WTC11 (cell line): ENCODE data around the gene SEMA6C. TPM values are rescaled to one million over a fixed set of nuclear protein-coding genes. Genes with fewer than 3 reads are reported as not detected.
A peak's percentile ranks its signal among the peaks of the same experiment; 100 is the strongest.

Source experiments
- ATAC-seq: fragments of 200-7000 bp; cut with Tn5 transposase; 2 replicates; pipeline ENCODE4 v1.10.0; 2021; ENCODE audit warnings: mild to moderate bottlenecking, moderate library complexity
- CTCF ChIA-PET: fragments of 300-600 bp; sonication (Branson Sonifier 250); formaldehyde crosslinking; loops from one replicate; lab custom pipeline; 2021; ENCODE audit warnings: antibody characterized with exemption; lab: Charles Lee
- POLR2A ChIA-PET: fragments of 350-600 bp; sonication (Branson Sonifier 250); formaldehyde crosslinking; loops from one replicate; lab custom pipeline; 2021; ENCODE audit warnings: antibody characterized with exemption; lab: Charles Lee
- DNase-seq: peaks from one replicate; pipeline ENCODE4 v3.0.0; 2021; ENCODE audit warnings: low spot score
- H3K27ac Mint-ChIP-seq: 2 replicates; pipeline ENCODE4 v1.8.0; 2021; ENCODE audit warnings: mixed read lengths
- H3K27me3 Mint-ChIP-seq: 2 replicates; pipeline ENCODE4 v1.8.0; 2021; ENCODE audit warnings: low read depth, mild to moderate bottlenecking, moderate library complexity, mixed read lengths
- H3K36me3 Mint-ChIP-seq: 2 replicates; pipeline ENCODE4 v1.8.0; 2021; ENCODE audit warnings: mixed read lengths
- H3K4me1 Mint-ChIP-seq: 2 replicates; pipeline ENCODE4 v1.8.0; 2022; ENCODE audit warnings: mixed read lengths
- H3K4me3 Mint-ChIP-seq: 2 replicates; pipeline ENCODE4 v1.8.0; 2021; ENCODE audit warnings: mild to moderate bottlenecking, moderate library complexity, mixed read lengths
- H3K9me3 Mint-ChIP-seq: 2 replicates; pipeline ENCODE4 v1.8.0; 2021; ENCODE audit warnings: mixed read lengths
- CDX4 ChIP-seq: fragments of 250-450 bp; sonication (Bioruptor Pico); IDR thresholded peaks from 2 replicates; pipeline ENCODE4 v1.9.0; 2021; ENCODE audit warnings: moderate library complexity, mild to moderate bottlenecking, inconsistent platforms, borderline replicate concordance
- CREB1 ChIP-seq: sonication (generic); formaldehyde crosslinking; IDR thresholded peaks from 2 replicates; pipeline ENCODE4 v1.8.0; 2023; ENCODE audit warnings: mild to moderate bottlenecking, missing genetic modification reagents
- CTCF ChIP-seq: fragments of 200-600 bp; IDR thresholded peaks from 2 replicates; pipeline ENCODE4 v1.8.0; 2022; ENCODE audit warnings: antibody characterized with exemption
- EMX1 ChIP-seq: fragments of 250-450 bp; sonication (Bioruptor Pico); IDR thresholded peaks from 2 replicates; pipeline ENCODE4 v1.8.0; 2021; ENCODE audit warnings: mild to moderate bottlenecking
- FOXJ3 ChIP-seq: sonication (generic); formaldehyde crosslinking; IDR thresholded peaks from 2 replicates; pipeline ENCODE4 v1.9.0; 2021; ENCODE audit warnings: missing genetic modification reagents, mild to moderate bottlenecking, borderline replicate concordance
- FOXP1 ChIP-seq: sonication (generic); formaldehyde crosslinking; IDR thresholded peaks from 2 replicates; pipeline ENCODE4 v1.8.0; 2022; ENCODE audit warnings: missing genetic modification reagents, mild to moderate bottlenecking, moderate library complexity, borderline replicate concordance
- GABPB1 ChIP-seq: sonication (generic); formaldehyde crosslinking; IDR thresholded peaks from 2 replicates; pipeline ENCODE4 v1.8.1; 2023; ENCODE audit warnings: mild to moderate bottlenecking, missing genetic modification reagents
- GRHL2 ChIP-seq: fragments of 250-450 bp; sonication (Bioruptor Pico); IDR thresholded peaks from 2 replicates; pipeline ENCODE4 v1.8.0; 2022; ENCODE audit warnings: mild to moderate bottlenecking, moderate library complexity; ENCODE audit not compliant: insufficient replicate concordance, severe bottlenecking
- HMGA2 ChIP-seq: fragments of 250-450 bp; sonication (Bioruptor Pico); IDR thresholded peaks from 2 replicates; pipeline ENCODE4 v1.4.0; 2021; ENCODE audit warnings: mild to moderate bottlenecking, moderate library complexity
- HMGXB4 ChIP-seq: sonication (generic); formaldehyde crosslinking; IDR thresholded peaks from 2 replicates; pipeline ENCODE4 v1.8.1; 2023; ENCODE audit warnings: mild to moderate bottlenecking, moderate library complexity, missing genetic modification reagents
- IRF2 ChIP-seq: sonication (generic); formaldehyde crosslinking; IDR thresholded peaks from 2 replicates; pipeline ENCODE4 v1.8.0; 2022; ENCODE audit warnings: low read depth, missing genetic modification reagents, borderline replicate concordance
- MAX ChIP-seq: sonication (generic); formaldehyde crosslinking; IDR thresholded peaks from 2 replicates; pipeline ENCODE4 v1.8.0; 2022; ENCODE audit warnings: mild to moderate bottlenecking, missing genetic modification reagents
- MYBL2 ChIP-seq: sonication (generic); formaldehyde crosslinking; IDR thresholded peaks from 2 replicates; pipeline ENCODE4 v1.8.1; 2023; ENCODE audit warnings: mild to moderate bottlenecking, moderate library complexity, missing genetic modification reagents
- NR3C1 ChIP-seq: sonication (generic); formaldehyde crosslinking; conservative IDR thresholded peaks from 2 replicates; pipeline ENCODE4 v1.8.1; 2023; ENCODE audit warnings: low read depth, mild to moderate bottlenecking, missing genetic modification reagents
- PRRX2 ChIP-seq: fragments of 250-450 bp; sonication (Bioruptor Pico); IDR thresholded peaks from 2 replicates; pipeline ENCODE4 v1.8.0; 2021; ENCODE audit warnings: mild to moderate bottlenecking
- RELA ChIP-seq: sonication (generic); formaldehyde crosslinking; IDR thresholded peaks from 2 replicates; pipeline ENCODE4 v1.8.1; 2022; ENCODE audit warnings: missing genetic modification reagents, mild to moderate bottlenecking, borderline replicate concordance
- RORB ChIP-seq: fragments of 250-450 bp; sonication (Bioruptor Pico); IDR thresholded peaks from 2 replicates; pipeline ENCODE4 v1.9.0; 2021; ENCODE audit warnings: mild to moderate bottlenecking
- ZNF232 ChIP-seq: sonication (generic); formaldehyde crosslinking; IDR thresholded peaks from 2 replicates; pipeline ENCODE4 v1.8.0; 2022; ENCODE audit warnings: mild to moderate bottlenecking, missing genetic modification reagents
- ZNF263 ChIP-seq: sonication (generic); formaldehyde crosslinking; IDR thresholded peaks from 2 replicates; pipeline ENCODE4 v1.8.1; 2022; ENCODE audit warnings: low read depth, mild to moderate bottlenecking, moderate library complexity, missing genetic modification reagents
- ZNF281 ChIP-seq: sonication (generic); formaldehyde crosslinking; IDR thresholded peaks from 2 replicates; pipeline ENCODE4 v1.8.0; 2023; ENCODE audit warnings: mild to moderate bottlenecking, missing genetic modification reagents
- total RNA-seq: library from RNA; stranded (reverse); gene quantifications from 3 replicates; pipeline ENCODE4 v1.2.3, GENCODE V29; 2021

The SEMA6C gene
- total RNA-seq, 1 experiment from 2014 or later = 21.0 TPM

- DNase-seq (no peak), ATAC-seq (no peak)
- peaks cover 58% of the 10 kb centered on the region for H3K36me3 Mint-ChIP-seq
- no peaks in the 10 kb centered on the region for H3K9me3 Mint-ChIP-seq
- POLR2A ChIA-PET = interaction anchor here (0.7 kb wide), 1 partner anchor 16 kb away, joined by 3 read pairs; no protein-coding TSS in a partner anchor
- H3K27me3 Mint-ChIP-seq = no peaks in the 10 kb centered on the region
- TF ChIP-seq IRF2 (CRISPR knock-in tag) = no peak
- peaks cover 9% of the 10 kb centered on the region for H3K4me1 Mint-ChIP-seq
- H3K4me3 Mint-ChIP-seq = no peak overlapping the region
- CTCF ChIA-PET = no interaction called here
- no peak overlapping the region for H3K27ac Mint-ChIP-seq
Observed at GRCh38 chr1:151184211-151184610, 37.8 kb upstream of the SEMA6C start.

GRCh38 chr1:151176514-151177045, 30.1 kb upstream of the SEMA6C start:
- Mint-ChIP-seq H3K9me3 (no peaks in the 10 kb centered on the region), H3K27ac (no peak overlapping the region), H3K36me3 (peaks cover 48% of the 10 kb centered on the region), H3K4me3 (no peak overlapping the region), H3K4me1 (no peaks in the 10 kb centered on the region), H3K27me3 (no peaks in the 10 kb centered on the region)
- DNase-seq = no peak
- ATAC-seq = no peak
- no peak for TF ChIP-seq RELA (CRISPR knock-in tag)
- no peak for TF ChIP-seq GRHL2 (CRISPR knock-in tag)
- no peak for TF ChIP-seq HMGA2 (CRISPR knock-in tag)
- no peak for TF ChIP-seq FOXJ3 (CRISPR knock-in tag)
- no peak for TF ChIP-seq ZNF232 (CRISPR knock-in tag)
- no peak for TF ChIP-seq PRRX2 (CRISPR knock-in tag)
- TF ChIP-seq NR3C1 (CRISPR knock-in tag) = no peak
- TF ChIP-seq CDX4 (CRISPR knock-in tag) = no peak
- no peak for TF ChIP-seq GABPB1
- no peak for TF ChIP-seq FOXP1 (CRISPR knock-in tag)
- no peak for TF ChIP-seq ZNF263 (CRISPR knock-in tag)
- TF ChIP-seq EMX1 (CRISPR knock-in tag) = no peak
- TF ChIP-seq MAX (CRISPR knock-in tag) = no peak
- ChIA-PET POLR2A (no interaction called here), CTCF (interaction anchor here (0.7 to 1.9 kb wide), 5 partner anchors 10 to 124 kb away, joined by 3 to 8 read pairs (median 6); partner anchors contain the start of genes LYSMD1, SCNM1 and VPS72)

GRCh38 chr1:151175863-151176262, 29.4 kb upstream of the SEMA6C start, which contains the start of gene TMOD4:
TMOD4 (minus strand) TSS chr1:151175981; CDS start chr1:151174875, 1,106 bp downstream.
- ATAC-seq (peak; percentile 92), DNase-seq (peak; percentile 19)
- no peak within 1 kb of the TSS for H3K4me3 Mint-ChIP-seq
- no peaks in the 10 kb centered on the region for H3K4me1 Mint-ChIP-seq
- ChIA-PET CTCF (interaction anchor here (0.6 to 1.9 kb wide), 6 partner anchors 10 to 125 kb away, joined by 3 to 13 read pairs (median 5); partner anchors contain the start of genes LYSMD1, SCNM1 and VPS72), POLR2A (no interaction called here)
- H3K36me3 Mint-ChIP-seq = peaks cover 41% of the 10 kb centered on the region
- no peaks in the 10 kb centered on the region for H3K27me3 Mint-ChIP-seq
- TF ChIP-seq MYBL2 (no peak), HMGXB4 (CRISPR knock-in tag) (no peak), ZNF281 (no peak), RORB (CRISPR knock-in tag) (no peak), CREB1 (CRISPR knock-in tag) (no peak), CTCF (peak; percentile 51)
- H3K9me3 Mint-ChIP-seq = no peaks in the 10 kb centered on the region
- no peak within 1 kb of the TSS for H3K27ac Mint-ChIP-seq
